Omental fat pad (tissue), 4 donors: Measurements from ENCODE around the gene PKIG. TPM values are rescaled to one million over a fixed set of nuclear protein-coding genes. Genes with fewer than 3 reads are reported as not detected.
A peak's percentile ranks its signal among the peaks of the same experiment; 100 is the strongest.
"Not testable (repeated sequence)": the region's sequence is repeated elsewhere in the genome, so short reads cannot be mapped to it uniquely, and the experiment has no call there.

Source experiments
- ATAC-seq: fragments of 150-250 bp; one replicate; pipeline ENCODE4 v1.9.1; 2016; ENCODE audit warnings: mild to moderate bottlenecking, moderate library complexity; ENCODE audit not compliant: low FRiP score
- DNase-seq: peaks from one replicate; pipeline ENCODE4 v3.0.0-alpha.2; 2019; ENCODE audit warnings: low spot score
- CTCF ChIP-seq, 3 donors: fragments of 450-650 bp; IDR thresholded peaks; one replicate each; pipeline ENCODE4 v1.5.1; 2016 to 2017; ENCODE audit warnings: antibody characterized with exemption in 3 of 3, mild to moderate bottlenecking in 3 of 3, moderate library complexity in 2 of 3
- total RNA-seq, 4 donors: library from RNA; depleted of rRNA; stranded (reverse); fragments of >200 nt; gene quantifications; one replicate each; pipeline ENCODE4 v1.1.0, GENCODE V29; 2016

PKIG gene
- total RNA-seq, 4 donors from 2014 or later, result 90.8 to 133 (median 118) TPM

- ATAC-seq, result peak; percentile 80
- TF ChIP-seq CTCF (IDR thresholded peaks at IDR 0.05), result no peak
These were observed 29.1 kb upstream of the PKIG start for GRCh38 chr20:44552950-44553908.

DNA sequence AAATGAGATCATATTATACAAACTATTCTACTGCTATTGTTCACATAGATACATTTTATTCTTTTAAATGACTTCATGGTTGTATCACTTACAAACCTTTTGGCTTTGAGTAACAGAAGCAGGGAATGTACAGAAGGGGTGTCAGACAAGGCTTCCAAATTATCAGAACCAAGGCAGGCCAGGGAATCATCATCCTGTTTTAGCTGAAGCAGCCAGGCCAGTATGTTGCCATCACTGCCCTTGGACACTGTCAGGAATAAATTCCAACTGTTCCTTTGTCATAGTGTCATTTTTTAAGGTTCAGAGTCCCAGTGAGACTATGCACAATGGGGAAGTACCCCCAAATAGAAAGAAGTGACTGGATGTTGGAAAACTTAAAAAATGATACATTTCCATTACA lies 23.1 kb upstream of the PKIG start:
- DNase-seq (no peak), ATAC-seq (no peak)
- TF ChIP-seq CTCF (IDR thresholded peaks at IDR 0.05), result no peak

More at GRCh38 chr20:44552950-44553908, 29.1 kb upstream of the PKIG start:
- no peak for DNase-seq

- ATAC-seq (no peak), DNase-seq (no peak)
- TF ChIP-seq CTCF (IDR thresholded peaks at IDR 0.05), result no peak
These were observed 22.1 kb upstream of the PKIG start for GRCh38 chr20:44560229-44560628.

GRCh38 chr20:44560818-44561217 lies 21.6 kb upstream of the PKIG start:
- ATAC-seq, DNase-seq: not testable (repeated sequence)

GRCh38 chr20:44561876-44562275 lies 20.5 kb upstream of the PKIG start:
- DNase-seq, result no peak
- ATAC-seq, result no peak
- TF ChIP-seq CTCF (IDR thresholded peaks at IDR 0.05), result no peak

DNA sequence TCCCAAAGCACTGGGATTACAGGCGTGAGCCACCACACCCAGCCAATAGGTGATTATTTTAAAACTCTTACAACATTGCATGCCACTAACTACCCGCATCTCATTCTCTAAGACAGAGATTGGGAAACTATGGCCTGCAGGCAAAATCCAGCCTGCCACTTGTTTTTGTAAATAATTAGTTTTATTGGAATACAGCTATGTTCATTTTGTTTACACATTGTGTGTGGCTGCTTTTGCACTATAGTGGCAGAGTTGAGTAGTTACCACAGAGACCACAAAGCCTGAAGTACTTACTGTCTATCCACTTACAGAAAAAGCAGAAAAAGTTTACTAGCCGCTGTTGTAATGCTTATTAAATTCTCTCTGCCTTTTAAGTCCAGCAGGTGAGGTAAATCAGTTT lies 16.4 kb upstream of the PKIG start:
- no peak for ATAC-seq
- no peak for TF ChIP-seq CTCF (IDR thresholded peaks at IDR 0.05)
- DNase-seq, result no peak

DNA sequence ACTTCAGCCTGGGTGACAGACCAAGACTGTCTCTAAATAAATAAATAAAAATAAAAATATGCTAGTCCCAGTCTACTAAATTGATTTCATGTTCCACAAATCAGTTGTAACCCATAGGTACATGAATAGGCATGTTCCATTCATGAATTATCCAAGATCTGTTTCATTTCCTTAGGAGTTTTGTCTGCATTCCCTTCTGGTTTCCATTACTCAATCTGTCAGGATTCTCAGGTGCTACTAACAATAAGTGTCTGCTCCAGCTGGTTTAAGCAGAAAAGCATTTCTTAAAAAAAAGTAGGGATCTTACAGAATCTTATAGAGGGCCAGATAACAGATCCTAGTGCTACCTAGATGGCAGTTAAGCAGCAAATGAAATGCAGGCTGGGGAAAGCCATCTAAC lies 15.6 kb upstream of the PKIG start:
- no peak for ATAC-seq
- no peak for TF ChIP-seq CTCF (IDR thresholded peaks at IDR 0.05)
- DNase-seq, result no peak
